ENCODE results near the gene MYCT1. TPM values are rescaled to one million over a fixed set of nuclear protein-coding genes. Genes with fewer than 3 reads are reported as not detected.

MYCT1 gene
- polyA plus RNA-seq, 1 experiment = 0.02 TPM

DNA sequence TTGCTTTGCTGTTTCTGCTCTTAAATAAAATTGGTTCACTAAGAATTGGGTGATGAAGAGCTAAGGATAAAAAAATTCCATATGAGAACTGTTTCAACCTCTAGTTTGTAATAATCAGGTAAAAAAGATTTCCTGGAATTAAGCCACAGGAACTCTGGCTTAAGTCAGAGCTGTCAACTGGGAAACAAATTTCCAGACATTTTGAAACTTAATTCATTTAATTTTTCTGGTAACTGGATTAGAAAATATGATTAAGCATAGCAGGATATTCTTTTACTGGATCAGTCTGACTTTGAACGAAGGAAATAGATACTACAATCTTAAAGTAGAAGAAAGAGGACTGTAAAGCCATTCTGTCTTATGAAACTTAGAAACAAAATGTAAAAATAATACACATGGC is 51.6 kb downstream of the MYCT1 start:
- H3K27me3 ChIP-seq (ENCODE audit: control insufficient read depth, insufficient read depth, low read length) = no peaks in the 10 kb centered on the region
- DNase-seq (ENCODE audit: low read depth) = no peak
- TF ChIP-seq, protein P1, sequence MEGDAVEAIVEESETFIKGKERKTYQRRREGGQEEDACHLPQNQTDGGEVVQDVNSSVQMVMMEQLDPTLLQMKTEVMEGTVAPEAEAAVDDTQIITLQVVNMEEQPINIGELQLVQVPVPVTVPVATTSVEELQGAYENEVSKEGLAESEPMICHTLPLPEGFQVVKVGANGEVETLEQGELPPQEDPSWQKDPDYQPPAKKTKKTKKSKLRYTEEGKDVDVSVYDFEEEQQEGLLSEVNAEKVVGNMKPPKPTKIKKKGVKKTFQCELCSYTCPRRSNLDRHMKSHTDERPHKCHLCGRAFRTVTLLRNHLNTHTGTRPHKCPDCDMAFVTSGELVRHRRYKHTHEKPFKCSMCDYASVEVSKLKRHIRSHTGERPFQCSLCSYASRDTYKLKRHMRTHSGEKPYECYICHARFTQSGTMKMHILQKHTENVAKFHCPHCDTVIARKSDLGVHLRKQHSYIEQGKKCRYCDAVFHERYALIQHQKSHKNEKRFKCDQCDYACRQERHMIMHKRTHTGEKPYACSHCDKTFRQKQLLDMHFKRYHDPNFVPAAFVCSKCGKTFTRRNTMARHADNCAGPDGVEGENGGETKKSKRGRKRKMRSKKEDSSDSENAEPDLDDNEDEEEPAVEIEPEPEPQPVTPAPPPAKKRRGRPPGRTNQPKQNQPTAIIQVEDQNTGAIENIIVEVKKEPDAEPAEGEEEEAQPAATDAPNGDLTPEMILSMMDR (IDR thresholded peaks at IDR 0.05; ENCODE audit: insufficient read depth, low read depth, low read length) = no peak
- ChIA-PET POLR2A (no interaction called here), CTCF (no interaction called here)
- no peaks in the 10 kb centered on the region for H3K36me3 ChIP-seq (ENCODE audit: control insufficient read depth, insufficient read depth, low read length)
- no peak overlapping the region for H3K4me3 ChIP-seq (ENCODE audit: low read depth, low read length)

DNA sequence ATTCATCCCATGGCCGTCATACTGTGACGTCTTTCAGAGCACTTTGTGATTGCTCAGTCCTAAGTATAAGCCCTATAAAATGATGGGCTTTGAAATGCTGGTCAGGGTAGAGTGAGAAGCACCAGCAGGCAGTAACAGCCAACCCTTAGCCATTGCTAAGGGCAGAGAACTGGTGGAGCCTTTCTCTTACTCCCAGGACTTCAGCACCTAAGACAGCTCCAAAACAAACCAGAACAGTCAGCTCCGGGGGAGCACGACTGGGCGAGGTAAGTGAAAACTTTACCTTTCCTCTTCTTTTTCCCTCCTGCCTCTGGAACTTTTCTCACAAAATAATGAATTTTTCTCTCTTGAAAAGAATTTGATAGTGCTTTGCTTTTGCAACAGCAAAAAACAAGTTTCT is 53.0 kb downstream of the MYCT1 start, which contains the start of gene VIP:
Gene VIP, plus strand, starts transcription at position 104 of the 400 bp plus-strand sequence. CDS start 1,381 bp downstream, outside the sequence.
- CTCF ChIA-PET = interaction anchor here (0.7 kb wide), 1 partner anchor 19 kb away, joined by 3 read pairs; no protein-coding TSS in a partner anchor

DNA sequence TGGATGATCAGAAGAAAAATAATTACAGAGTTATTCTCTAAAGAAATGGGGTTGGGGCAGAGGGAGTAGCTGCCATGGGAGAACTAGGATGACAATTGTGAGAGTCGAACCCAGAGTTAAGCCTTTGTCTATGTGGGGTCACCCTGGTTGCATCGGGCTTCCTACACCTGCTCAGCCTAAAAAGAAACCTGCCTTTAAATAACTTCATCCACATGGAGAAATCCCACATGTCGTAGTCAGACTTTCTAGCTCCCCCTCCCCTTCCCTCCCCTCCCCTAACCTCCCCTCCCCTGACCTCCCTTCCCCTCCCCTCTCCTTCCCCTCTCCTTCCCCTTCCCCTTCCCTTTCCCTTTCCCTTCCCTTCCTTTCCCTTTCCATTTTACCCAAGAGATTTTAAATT is 67.6 kb downstream of the MYCT1 start:
- Histone ChIP-seq H3K36me3 (ENCODE audit: control insufficient read depth, insufficient read depth, low read length) (no peaks in the 10 kb centered on the region), H3K27me3 (ENCODE audit: control insufficient read depth, insufficient read depth, low read length) (no peaks in the 10 kb centered on the region), H3K4me3 (ENCODE audit: low read depth, low read length) (no peak overlapping the region)
- TF ChIP-seq, protein P1 (IDR thresholded peaks at IDR 0.05; ENCODE audit: insufficient read depth, low read depth, low read length) = no peak
- ChIA-PET POLR2A (no interaction called here), CTCF (no interaction called here)
- no peak for DNase-seq (ENCODE audit: low read depth)

More for the DNA sequence above, 53.0 kb downstream of the MYCT1 start, which contains the start of gene VIP:
- Histone ChIP-seq H3K27me3 (ENCODE audit: control insufficient read depth, insufficient read depth, low read length) (no peaks in the 10 kb centered on the region), H3K36me3 (ENCODE audit: control insufficient read depth, insufficient read depth, low read length) (no peaks in the 10 kb centered on the region), H3K4me3 (ENCODE audit: low read depth, low read length) (no peak within 1 kb of the TSS)
- TF ChIP-seq, protein P1 (IDR thresholded peaks at IDR 0.05; ENCODE audit: insufficient read depth, low read depth, low read length) = no peak
- POLR2A ChIA-PET = no interaction called here
- DNase-seq (ENCODE audit: low read depth) = no peak

DNA sequence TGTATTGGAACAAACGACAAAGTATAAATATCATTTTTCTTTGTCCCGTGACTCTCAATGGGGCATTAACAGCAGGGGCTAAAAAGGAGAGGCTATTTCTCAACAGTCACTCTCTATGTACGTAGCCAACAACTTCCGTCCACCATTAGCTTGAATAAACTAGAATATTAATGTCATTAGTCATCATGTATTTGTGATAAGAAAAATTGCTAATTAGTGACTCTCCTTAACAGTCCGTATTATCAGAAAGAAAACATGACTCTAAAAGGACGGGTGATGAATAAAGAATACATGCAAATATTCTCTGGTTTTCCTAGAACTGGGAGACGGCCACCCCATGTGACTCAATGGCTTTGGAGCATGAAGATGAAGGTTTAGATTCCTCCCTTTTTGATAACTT is 71.5 kb downstream of the MYCT1 start:
- ChIA-PET CTCF (no interaction called here), POLR2A (no interaction called here)
- Histone ChIP-seq H3K4me3 (ENCODE audit: low read depth, low read length) (no peak overlapping the region), H3K36me3 (ENCODE audit: control insufficient read depth, insufficient read depth, low read length) (no peaks in the 10 kb centered on the region), H3K27me3 (ENCODE audit: control insufficient read depth, insufficient read depth, low read length) (no peaks in the 10 kb centered on the region)
- TF ChIP-seq, protein P1 (IDR thresholded peaks at IDR 0.05; ENCODE audit: insufficient read depth, low read depth, low read length) = no peak
- no peak for DNase-seq (ENCODE audit: low read depth)

DNA sequence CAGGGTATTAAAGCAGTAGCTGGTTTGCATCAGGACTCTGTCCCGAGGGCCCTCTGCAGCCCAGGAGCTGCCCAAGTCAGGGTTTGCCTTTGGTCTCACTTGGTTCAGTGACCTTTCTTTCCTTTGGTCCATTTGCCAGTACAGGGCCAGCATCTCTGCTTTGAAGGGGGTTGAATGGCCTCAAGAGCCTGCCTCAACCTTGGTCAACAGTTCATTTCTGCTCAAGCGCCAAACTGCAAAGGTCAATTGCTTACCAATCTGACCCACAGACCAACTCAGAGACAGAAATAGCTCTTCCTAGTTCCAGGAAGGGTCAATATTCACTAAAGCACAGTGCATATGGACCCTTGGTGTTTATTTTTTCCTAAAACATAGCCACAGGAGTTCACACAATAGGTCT is 72.3 kb downstream of the MYCT1 start:
- no peak for DNase-seq (ENCODE audit: low read depth)
- no peaks in the 10 kb centered on the region for H3K27me3 ChIP-seq (ENCODE audit: control insufficient read depth, insufficient read depth, low read length)
- no peaks in the 10 kb centered on the region for H3K36me3 ChIP-seq (ENCODE audit: control insufficient read depth, insufficient read depth, low read length)
- no peak overlapping the region for H3K4me3 ChIP-seq (ENCODE audit: low read depth, low read length)
- TF ChIP-seq, protein P1 (IDR thresholded peaks at IDR 0.05; ENCODE audit: insufficient read depth, low read depth, low read length) = no peak
- ChIA-PET CTCF (interaction anchor here (0.7 kb wide), 1 partner anchor 135 kb away, joined by 3 read pairs; no protein-coding TSS in a partner anchor), POLR2A (no interaction called here)

Measured in BJ (cell line).